WI38 (cell line): ENCODE measurements around the gene AK5.

Experiments used
- H3K4me3 ChIP-seq: 2 replicates; pipeline ENCODE4 v1.5.1; 2011; ENCODE audit warnings: low read depth, mild to moderate bottlenecking, control low read depth, low read length
- CTCF ChIP-seq: IDR thresholded peaks from 2 replicates; pipeline ENCODE4 v1.5.1; 2012; ENCODE audit warnings: low read depth, mild to moderate bottlenecking, control low read depth, low read length

The AK5 gene

DNA sequence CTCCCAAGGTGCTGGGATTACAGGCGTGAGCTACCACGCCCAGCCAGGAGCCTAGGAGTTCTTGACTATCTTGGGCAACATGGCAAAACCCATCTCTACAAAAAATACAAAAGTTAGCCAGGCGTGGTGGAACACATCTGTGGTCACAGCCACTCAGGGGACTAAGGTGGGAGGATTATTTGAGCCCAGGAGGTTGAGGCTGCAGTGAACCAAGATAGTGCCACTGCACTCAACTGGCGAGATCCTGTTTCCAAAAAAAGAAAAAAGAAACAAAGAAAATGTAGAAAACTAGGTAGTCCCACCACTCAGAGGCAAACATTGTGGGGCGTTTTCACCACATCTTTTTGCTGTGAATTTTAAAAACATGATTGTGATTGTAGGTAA lies 259.3 kb downstream of the AK5 start:
- no peak for TF ChIP-seq CTCF

DNA sequence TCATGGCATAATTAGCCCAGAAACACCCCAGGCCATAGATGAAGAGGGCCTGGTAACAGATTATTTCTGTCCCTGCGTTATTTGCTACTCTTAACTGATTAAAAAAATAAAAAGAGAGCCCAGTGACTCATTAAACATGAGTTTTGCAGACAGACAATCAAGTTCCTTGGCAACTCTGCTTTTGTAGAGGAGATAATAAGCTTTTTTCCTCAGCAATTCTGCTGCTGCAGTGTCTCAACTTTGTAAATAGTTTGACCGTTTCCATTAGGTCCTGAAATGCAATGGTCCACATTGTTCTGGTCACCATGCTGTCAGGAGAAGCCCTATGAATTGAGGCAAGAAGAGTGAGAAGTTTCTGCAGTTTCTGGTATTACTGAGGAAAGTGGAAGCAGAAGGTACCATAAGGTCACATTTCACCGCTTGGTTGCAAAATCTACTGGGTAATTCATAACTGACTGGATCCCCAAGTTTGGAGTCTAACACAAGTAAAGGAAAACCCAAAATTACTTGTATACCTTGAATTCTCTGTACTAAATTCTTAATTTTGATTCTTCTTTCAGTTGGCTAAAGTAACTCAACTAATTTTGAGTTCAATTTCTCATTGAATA lies 261.1 kb downstream of the AK5 start:
- TF ChIP-seq CTCF: no peak
- no peak overlapping the region for H3K4me3 ChIP-seq

More for the DNA sequence above, 259.3 kb downstream of the AK5 start:
- H3K4me3 ChIP-seq: no peak overlapping the region

DNA sequence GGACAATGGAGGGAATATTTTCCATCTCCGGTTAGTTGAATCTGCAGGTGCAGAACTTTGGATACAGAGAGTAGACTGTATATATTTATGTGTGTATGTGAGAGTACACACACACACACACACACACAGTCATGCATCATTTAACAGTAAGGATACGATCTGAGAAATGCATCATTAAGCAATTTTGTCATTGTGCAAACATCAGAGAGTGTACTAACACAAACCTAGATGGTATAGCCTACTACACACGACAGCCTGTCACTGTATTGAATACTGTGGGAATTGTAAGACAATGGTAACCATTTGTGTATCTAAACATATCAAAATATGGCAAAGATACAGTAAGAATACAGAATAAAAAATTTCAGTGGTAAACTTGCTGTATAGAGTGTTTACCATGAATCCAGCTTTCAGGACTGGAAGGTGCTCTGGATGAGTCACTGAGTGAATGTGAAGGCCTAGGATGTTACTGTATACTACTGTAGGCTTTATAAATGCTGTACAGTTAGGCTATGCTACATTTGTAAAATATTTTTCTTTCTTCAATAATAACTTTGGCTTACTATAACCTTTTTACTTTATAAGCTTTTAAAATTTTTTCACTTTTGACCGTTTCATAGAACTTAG lies 262.1 kb downstream of the AK5 start:
- no peak overlapping the region for H3K4me3 ChIP-seq
- no peak for TF ChIP-seq CTCF

DNA sequence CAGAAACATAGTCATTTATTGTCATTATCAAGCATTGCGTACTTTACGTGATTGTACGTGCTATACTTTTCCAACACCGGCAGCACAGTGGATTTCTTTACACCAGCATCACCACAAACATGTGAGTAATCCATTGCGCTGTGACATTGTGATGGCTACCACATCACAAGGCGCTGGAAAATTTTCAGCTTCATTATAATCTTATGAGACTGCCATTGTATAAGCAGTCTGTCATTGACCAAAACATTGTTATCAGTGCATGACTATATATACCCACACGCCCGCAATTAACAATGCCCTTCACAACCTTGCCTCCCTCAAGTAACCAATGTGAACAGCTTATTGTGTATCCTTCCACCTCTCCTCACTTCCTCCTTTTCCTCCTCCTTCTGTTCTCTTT lies 263.0 kb downstream of the AK5 start:
- TF ChIP-seq CTCF: no peak
- H3K4me3 ChIP-seq: no peak overlapping the region

DNA sequence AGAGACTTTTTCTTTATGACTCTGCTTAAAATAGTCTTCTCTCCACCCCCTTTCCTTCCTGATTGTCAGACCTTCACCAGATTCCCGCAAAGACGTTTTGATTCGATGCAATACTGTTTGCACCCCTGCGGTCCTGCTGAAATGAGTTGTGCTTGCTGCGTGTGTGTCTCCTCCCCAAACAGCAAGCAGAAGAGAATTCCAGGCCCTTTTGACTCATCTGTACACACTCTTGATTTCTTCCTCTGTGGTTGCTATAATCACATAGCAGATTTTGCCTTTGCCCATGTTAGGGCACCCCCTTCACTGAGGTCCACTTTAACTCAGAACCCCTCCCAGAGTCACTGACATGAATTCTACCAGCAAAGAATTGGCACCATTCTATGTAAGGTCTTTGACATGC lies 264.2 kb downstream of the AK5 start:
- no peak for TF ChIP-seq CTCF
- no peak overlapping the region for H3K4me3 ChIP-seq

DNA sequence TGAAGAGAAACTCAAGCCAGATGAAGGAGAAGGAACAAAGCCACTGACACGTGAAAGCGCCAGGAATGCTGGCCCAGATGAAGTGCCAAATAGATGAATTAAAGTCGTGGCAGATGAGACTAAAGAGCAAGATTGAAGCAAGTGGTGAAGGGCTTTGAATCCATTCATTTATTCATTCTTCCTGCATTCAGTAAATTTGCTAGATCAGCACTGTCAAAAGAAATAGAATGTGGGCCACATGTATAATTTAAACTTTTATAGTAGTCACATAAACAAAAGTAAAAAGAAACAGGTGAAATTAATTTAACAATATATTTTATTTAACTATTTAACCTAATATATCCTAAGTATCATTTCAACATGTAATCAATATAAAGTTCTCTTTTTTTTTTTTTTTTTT lies 265.1 kb downstream of the AK5 start:
- TF ChIP-seq CTCF: no peak

DNA sequence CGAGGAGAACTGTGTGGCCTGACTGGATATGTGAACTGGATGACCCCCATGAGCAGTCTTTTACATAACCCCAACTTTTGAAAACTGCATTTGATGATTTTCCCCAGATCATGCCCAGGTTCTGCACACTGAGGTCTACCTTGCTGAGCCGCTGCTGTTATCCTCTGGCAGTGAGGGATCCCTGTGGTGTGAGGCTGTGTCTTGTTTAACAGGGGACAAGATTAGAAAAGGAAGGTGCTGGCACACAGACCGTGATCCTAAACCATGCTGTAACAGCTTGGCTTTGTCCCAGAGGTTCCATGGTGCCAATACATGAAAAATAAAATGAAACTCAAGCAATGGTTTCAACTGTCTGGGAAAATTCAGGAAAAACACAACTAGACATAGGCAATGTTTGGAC lies 266.5 kb downstream of the AK5 start:
- H3K4me3 ChIP-seq: no peak overlapping the region
- no peak for TF ChIP-seq CTCF

More for the DNA sequence above, 265.1 kb downstream of the AK5 start:
- H3K4me3 ChIP-seq: no peak overlapping the region
